Neural progenitor cell (in vitro differentiated cells): Measurements from ENCODE around the gene OR13C3. TPM values are rescaled to one million over a fixed set of nuclear protein-coding genes. Genes with fewer than 3 reads are reported as not detected.
A peak's percentile ranks its signal among the peaks of the same experiment; 100 is the strongest.
"Not testable (repeated sequence)": the region's sequence is repeated elsewhere in the genome, so short reads cannot be mapped to it uniquely, and the experiment has no call there.

Experiments
- DNase-seq: peaks from one replicate; pipeline ENCODE4 v3.0.0-alpha.2; 2016; ENCODE audit warnings: low spot score
- H2AFZ ChIP-seq: fragments of 200-600 bp; sonication (generic); replicated peaks from 2 replicates; pipeline ENCODE4 v1.6.1; 2016; ENCODE audit warnings: antibody characterized with exemption
- H3F3A ChIP-seq: fragments of 200-600 bp; sonication (generic); 2 replicates; pipeline ENCODE4 v1.6.1; 2016; ENCODE audit warnings: antibody characterized with exemption, low read depth
- H3K27ac ChIP-seq: fragments of 200-600 bp; sonication (generic); 2 replicates; pipeline ENCODE4 v1.5.1; 2016; ENCODE audit warnings: mild to moderate bottlenecking
- H3K27me3 ChIP-seq: fragments of 200-600 bp; sonication (generic); 2 replicates; pipeline ENCODE4 v1.6.1; 2016; ENCODE audit warnings: mild to moderate bottlenecking, moderate library complexity
- H3K36me3 ChIP-seq: fragments of 200-600 bp; sonication (generic); 2 replicates; pipeline ENCODE4 v1.5.1; 2016
- H3K4me1 ChIP-seq: fragments of 200-600 bp; sonication (generic); 2 replicates; pipeline ENCODE4 v1.6.1; 2016; ENCODE audit warnings: mixed run types
- H3K4me2 ChIP-seq: fragments of 200-600 bp; sonication (generic); 2 replicates; pipeline ENCODE4 v1.6.1; 2016
- H3K4me3 ChIP-seq: fragments of 200-600 bp; sonication (generic); 2 replicates; pipeline ENCODE4 v1.5.1; 2016
- H3K79me2 ChIP-seq: fragments of 200-600 bp; sonication (generic); 2 replicates; pipeline ENCODE4 v1.6.1; 2016; ENCODE audit warnings: low read depth
- H3K9ac ChIP-seq: fragments of 200-600 bp; sonication (generic); 2 replicates; pipeline ENCODE4 v1.6.1; 2016
- H3K9me3 ChIP-seq: fragments of 200-600 bp; sonication (generic); 2 replicates; pipeline ENCODE4 v1.5.1; 2016; ENCODE audit warnings: low read depth
- H4K20me1 ChIP-seq: fragments of 200-600 bp; sonication (generic); 2 replicates; pipeline ENCODE4 v1.6.1; 2016; ENCODE audit warnings: low read depth
- H3K27ac Mint-ChIP-seq: 3 replicates; pipeline ENCODE4 v1.8.0; 2021; ENCODE audit warnings: mixed read lengths
- H3K27me3 Mint-ChIP-seq: 2 replicates; pipeline ENCODE4 v1.8.0; 2022; ENCODE audit warnings: low read depth, mild to moderate bottlenecking, inconsistent platforms, moderate library complexity, mixed read lengths; ENCODE audit not compliant: insufficient read depth
- H3K36me3 Mint-ChIP-seq: 3 replicates; pipeline ENCODE4 v1.8.0; 2021; ENCODE audit warnings: mixed read lengths
- H3K4me1 Mint-ChIP-seq: 3 replicates; pipeline ENCODE4 v1.8.0; 2021; ENCODE audit warnings: mixed read lengths
- H3K4me3 Mint-ChIP-seq: 3 replicates; pipeline ENCODE4 v1.8.0; 2021; ENCODE audit warnings: mild to moderate bottlenecking, moderate library complexity, mixed read lengths
- H3K9me3 Mint-ChIP-seq: 3 replicates; pipeline ENCODE4 v1.8.0; 2020; ENCODE audit warnings: mixed read lengths
- EZH2 ChIP-seq: fragments of 200-600 bp; sonication (generic); IDR thresholded peaks from 2 replicates; pipeline ENCODE4 v1.6.1; 2017; ENCODE audit warnings: antibody characterized with exemption, mild to moderate bottlenecking, moderate library complexity
- EZH2phosphoT487 ChIP-seq: fragments of 200-600 bp; sonication (generic); IDR thresholded peaks from 2 replicates; pipeline ENCODE4 v1.6.1; 2017; ENCODE audit warnings: antibody characterized with exemption
- total RNA-seq: library from RNA; depleted of rRNA; stranded (reverse); fragments of >200 nt; gene quantifications from 2 replicates; pipeline ENCODE4 v1.2.3, GENCODE V29; 2015; ENCODE audit warnings: low replicate concordance
- TF ChIP-seq, protein P1 (sequence below): fragments of 200-600 bp; sonication (generic); IDR thresholded peaks from 2 replicates; pipeline ENCODE4 v1.5.1; 2017; ENCODE audit warnings: antibody characterized with exemption, mild to moderate bottlenecking

The OR13C3 gene
- total RNA-seq, 1 donor from 2014 or later: not detected

DNA sequence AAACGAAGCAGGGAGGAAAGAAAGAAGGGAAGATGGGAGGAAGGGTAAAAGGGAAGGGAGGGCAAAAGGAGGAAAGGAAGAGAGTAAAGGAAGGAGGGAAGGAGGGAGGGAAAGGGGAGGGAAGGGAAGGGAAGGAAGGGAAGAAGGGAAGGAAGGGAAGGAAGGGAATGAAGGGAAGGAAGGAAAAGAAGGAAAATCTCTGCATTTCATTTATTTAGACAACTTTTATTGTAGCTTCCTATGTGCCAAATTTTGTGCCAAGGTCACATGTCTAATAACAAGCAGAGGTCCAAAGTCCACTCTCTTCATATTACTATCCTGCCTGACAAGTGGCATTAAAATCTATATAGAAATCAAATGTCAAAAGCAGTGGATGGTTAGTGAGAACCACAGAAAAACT lies 2.6 kb upstream of the OR13C3 start:
- Histone ChIP-seq H4K20me1 (no peaks in the 10 kb centered on the region), H3K4me1 (no peaks in the 10 kb centered on the region), H3K9me3 (no peaks in the 10 kb centered on the region), H3K9ac (no peak overlapping the region), H3K27me3 (no peaks in the 10 kb centered on the region), H3K4me2 (no peak overlapping the region), H3F3A (no peaks in the 10 kb centered on the region), H3K27ac (no peak overlapping the region), H3K36me3 (no peaks in the 10 kb centered on the region), H2AFZ (no peak overlapping the region), H3K79me2 (no peaks in the 10 kb centered on the region), H3K4me3 (no peak overlapping the region)
- H3K4me3 Mint-ChIP-seq: no peak overlapping the region
- TF ChIP-seq, protein P1, sequence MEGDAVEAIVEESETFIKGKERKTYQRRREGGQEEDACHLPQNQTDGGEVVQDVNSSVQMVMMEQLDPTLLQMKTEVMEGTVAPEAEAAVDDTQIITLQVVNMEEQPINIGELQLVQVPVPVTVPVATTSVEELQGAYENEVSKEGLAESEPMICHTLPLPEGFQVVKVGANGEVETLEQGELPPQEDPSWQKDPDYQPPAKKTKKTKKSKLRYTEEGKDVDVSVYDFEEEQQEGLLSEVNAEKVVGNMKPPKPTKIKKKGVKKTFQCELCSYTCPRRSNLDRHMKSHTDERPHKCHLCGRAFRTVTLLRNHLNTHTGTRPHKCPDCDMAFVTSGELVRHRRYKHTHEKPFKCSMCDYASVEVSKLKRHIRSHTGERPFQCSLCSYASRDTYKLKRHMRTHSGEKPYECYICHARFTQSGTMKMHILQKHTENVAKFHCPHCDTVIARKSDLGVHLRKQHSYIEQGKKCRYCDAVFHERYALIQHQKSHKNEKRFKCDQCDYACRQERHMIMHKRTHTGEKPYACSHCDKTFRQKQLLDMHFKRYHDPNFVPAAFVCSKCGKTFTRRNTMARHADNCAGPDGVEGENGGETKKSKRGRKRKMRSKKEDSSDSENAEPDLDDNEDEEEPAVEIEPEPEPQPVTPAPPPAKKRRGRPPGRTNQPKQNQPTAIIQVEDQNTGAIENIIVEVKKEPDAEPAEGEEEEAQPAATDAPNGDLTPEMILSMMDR: no peak
- TF ChIP-seq EZH2 (no peak), EZH2phosphoT487 (no peak)
- no peak overlapping the region for H3K27ac Mint-ChIP-seq
- no peaks in the 10 kb centered on the region for H3K27me3 Mint-ChIP-seq
- H3K36me3 Mint-ChIP-seq: no peaks in the 10 kb centered on the region
- H3K4me1 Mint-ChIP-seq: no peaks in the 10 kb centered on the region
- DNase-seq: no peak
- H3K9me3 Mint-ChIP-seq: no peaks in the 10 kb centered on the region

DNA sequence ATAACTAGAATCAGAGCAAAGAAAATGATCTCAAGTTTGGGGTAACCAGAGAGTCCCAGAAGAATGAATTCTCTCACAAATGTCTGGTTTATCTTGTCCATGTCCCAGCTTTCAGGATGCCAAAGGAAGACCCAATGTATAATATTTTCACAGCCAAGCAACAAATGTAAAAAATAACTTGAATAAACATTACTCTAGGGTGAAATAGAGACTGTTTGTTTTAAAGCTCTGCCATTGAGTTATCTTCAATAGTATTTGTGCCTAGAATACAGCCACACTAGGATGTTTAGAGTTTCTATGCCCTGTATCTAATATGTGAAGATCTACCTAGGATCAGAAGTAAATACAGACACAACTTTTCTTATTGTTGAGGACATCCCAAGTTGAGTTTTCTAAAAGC lies 9.5 kb downstream of the OR13C3 start, which contains the start of gene OR13C4:
Gene OR13C4, minus strand, starts transcription at position 101 of the 400 bp plus-strand sequence. Its CDS starts 0 bp downstream, at position 101.
- Histone ChIP-seq H3K9me3 (no peaks in the 10 kb centered on the region), H3K27ac (no peak within 1 kb of the TSS), H3K4me1 (no peaks in the 10 kb centered on the region), H3K4me3 (no peak within 1 kb of the TSS), H3K79me2 (no peaks in the 10 kb centered on the region), H3F3A (no peaks in the 10 kb centered on the region), H3K4me2 (no peak within 1 kb of the TSS), H3K36me3 (no peaks in the 10 kb centered on the region), H3K27me3 (no peaks in the 10 kb centered on the region), H3K9ac (no peak within 1 kb of the TSS), H2AFZ (no peak within 1 kb of the TSS), H4K20me1 (no peaks in the 10 kb centered on the region)
- H3K9me3 Mint-ChIP-seq: peaks cover 12% of the 10 kb centered on the region
- H3K4me3 Mint-ChIP-seq: no peak within 1 kb of the TSS
- DNase-seq: no peak
- no peaks in the 10 kb centered on the region for H3K27me3 Mint-ChIP-seq
- no peak within 1 kb of the TSS for H3K27ac Mint-ChIP-seq
- TF ChIP-seq EZH2phosphoT487 (no peak), EZH2 (no peak)
- TF ChIP-seq, protein P1: no peak
- no peaks in the 10 kb centered on the region for H3K36me3 Mint-ChIP-seq
- H3K4me1 Mint-ChIP-seq: no peaks in the 10 kb centered on the region

DNA sequence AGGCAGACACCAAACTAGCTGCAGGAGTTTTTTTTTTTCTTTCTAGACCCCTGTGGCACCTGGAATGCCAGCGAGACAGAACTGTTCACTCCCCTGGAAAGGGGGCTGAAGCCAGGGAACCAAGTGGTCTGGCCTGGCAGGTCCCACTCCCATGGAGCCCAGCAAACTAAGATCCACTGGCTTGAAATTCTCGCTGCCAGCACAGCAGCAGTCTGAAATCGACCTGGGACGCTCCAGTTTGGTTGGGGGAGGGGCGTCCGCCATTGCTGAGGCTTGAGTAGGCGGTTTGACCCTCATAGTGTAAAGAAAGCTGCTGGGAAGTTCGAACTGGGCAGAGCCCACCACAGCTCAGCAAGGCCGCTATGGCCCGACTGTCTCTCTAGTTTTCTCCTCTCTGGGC lies 16.4 kb downstream of the OR13C3 start:
- H3K36me3 Mint-ChIP-seq, H3K4me3 Mint-ChIP-seq, H3K27me3 ChIP-seq, H3K27ac ChIP-seq, H3K4me1 ChIP-seq, DNase-seq, H3K4me2 ChIP-seq, H3K4me3 ChIP-seq, H3K9me3 Mint-ChIP-seq, H3K27ac Mint-ChIP-seq, H3K36me3 ChIP-seq, H3F3A ChIP-seq, H3K79me2 ChIP-seq, H3K9ac ChIP-seq, H3K27me3 Mint-ChIP-seq, H3K4me1 Mint-ChIP-seq, H4K20me1 ChIP-seq, H3K9me3 ChIP-seq: not testable (repeated sequence)
- peak overlapping the region; percentile 26 for H2AFZ ChIP-seq

DNA sequence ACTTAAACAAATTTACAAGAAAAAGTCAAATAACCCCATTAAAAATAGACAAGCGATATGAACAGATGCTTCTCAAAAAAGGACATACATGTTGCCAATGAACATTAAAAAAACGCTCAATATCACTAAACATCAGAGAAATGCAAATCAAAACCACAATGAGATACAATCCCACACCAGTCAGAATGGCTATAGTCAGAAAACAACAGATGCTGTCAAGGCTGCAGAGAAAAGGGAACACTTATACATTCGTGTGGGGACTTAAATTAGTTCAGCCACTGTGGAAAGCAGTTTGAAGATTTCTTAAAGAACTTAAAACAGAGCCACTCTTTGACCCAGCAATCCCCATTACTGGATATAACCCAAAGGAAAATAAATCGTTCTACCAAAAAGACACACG lies 21.8 kb downstream of the OR13C3 start:
- no peaks in the 10 kb centered on the region for H3K36me3 Mint-ChIP-seq
- H3K4me1 Mint-ChIP-seq: no peaks in the 10 kb centered on the region
- no peak overlapping the region for H3K4me3 Mint-ChIP-seq
- Histone ChIP-seq H3K4me1 (no peaks in the 10 kb centered on the region), H3K4me2 (no peak overlapping the region), H3K79me2 (no peaks in the 10 kb centered on the region), H4K20me1 (no peaks in the 10 kb centered on the region), H3F3A (no peaks in the 10 kb centered on the region), H3K4me3 (no peak overlapping the region), H2AFZ (no peak overlapping the region), H3K36me3 (no peaks in the 10 kb centered on the region), H3K27me3 (no peaks in the 10 kb centered on the region), H3K9me3 (no peaks in the 10 kb centered on the region), H3K27ac (no peak overlapping the region), H3K9ac (no peak overlapping the region)
- DNase-seq: no peak
- H3K27ac Mint-ChIP-seq: no peak overlapping the region
- H3K27me3 Mint-ChIP-seq: no peaks in the 10 kb centered on the region
- TF ChIP-seq EZH2 (no peak), EZH2phosphoT487 (no peak)
- TF ChIP-seq, protein P1: no peak
- H3K9me3 Mint-ChIP-seq: no peaks in the 10 kb centered on the region
